Gastrocnemius medialis (tissue), 4 donors: ENCODE data around the gene LHX2.

Experiments used
- POLR2A ChIP-seq, 2 donors: fragments of 450-650 bp; IDR thresholded peaks; one replicate each; pipeline ENCODE4 v1.6.1; 2017; ENCODE audit warnings: antibody characterized with exemption in 2 of 2, mild to moderate bottlenecking in 2 of 2, moderate library complexity in 2 of 2
- TF ChIP-seq, protein P1 (sequence below), 5 experiments: fragments of 450-650 bp in 3 of 5; fragments of 200-600 bp in 2 of 5; sonication (generic) in 2 of 5; IDR thresholded peaks in 4 of 5; conservative IDR thresholded peaks in 1 of 5; 1 replicate in 4 of 5; 2 replicates in 1 of 5; pipeline ENCODE4 v1.5.1; 2016 to 2019; ENCODE audit warnings: antibody characterized with exemption in 5 of 5, mild to moderate bottlenecking in 3 of 5, moderate library complexity in 3 of 5

DNA sequence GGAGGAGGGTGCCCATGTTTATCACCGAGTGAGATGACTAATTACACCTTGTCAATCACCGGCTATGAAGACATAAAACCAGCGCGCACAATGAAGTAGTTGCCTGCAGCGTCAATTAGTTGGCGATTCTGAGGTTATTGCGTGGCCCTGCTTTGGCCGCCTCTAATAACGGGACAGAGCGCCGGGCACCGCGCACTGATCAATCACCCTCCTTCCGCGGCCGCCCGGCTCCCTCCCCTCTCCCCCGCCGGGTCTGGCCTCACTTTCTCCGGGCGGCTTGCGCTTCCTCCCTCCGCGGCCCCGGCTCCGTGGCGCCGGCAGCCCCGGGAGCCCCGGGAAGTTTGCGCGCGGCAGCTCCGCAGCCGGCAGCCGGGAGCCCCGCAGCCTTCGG is 3.3 kb upstream of the LHX2 start:
- TF ChIP-seq, protein P1, sequence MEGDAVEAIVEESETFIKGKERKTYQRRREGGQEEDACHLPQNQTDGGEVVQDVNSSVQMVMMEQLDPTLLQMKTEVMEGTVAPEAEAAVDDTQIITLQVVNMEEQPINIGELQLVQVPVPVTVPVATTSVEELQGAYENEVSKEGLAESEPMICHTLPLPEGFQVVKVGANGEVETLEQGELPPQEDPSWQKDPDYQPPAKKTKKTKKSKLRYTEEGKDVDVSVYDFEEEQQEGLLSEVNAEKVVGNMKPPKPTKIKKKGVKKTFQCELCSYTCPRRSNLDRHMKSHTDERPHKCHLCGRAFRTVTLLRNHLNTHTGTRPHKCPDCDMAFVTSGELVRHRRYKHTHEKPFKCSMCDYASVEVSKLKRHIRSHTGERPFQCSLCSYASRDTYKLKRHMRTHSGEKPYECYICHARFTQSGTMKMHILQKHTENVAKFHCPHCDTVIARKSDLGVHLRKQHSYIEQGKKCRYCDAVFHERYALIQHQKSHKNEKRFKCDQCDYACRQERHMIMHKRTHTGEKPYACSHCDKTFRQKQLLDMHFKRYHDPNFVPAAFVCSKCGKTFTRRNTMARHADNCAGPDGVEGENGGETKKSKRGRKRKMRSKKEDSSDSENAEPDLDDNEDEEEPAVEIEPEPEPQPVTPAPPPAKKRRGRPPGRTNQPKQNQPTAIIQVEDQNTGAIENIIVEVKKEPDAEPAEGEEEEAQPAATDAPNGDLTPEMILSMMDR (IDR thresholded peaks at IDR 0.05 in 4 of 5, conservative IDR thresholded peaks at IDR 0.05 in 1 of 5) = no peak
- no peak for TF ChIP-seq POLR2A (IDR thresholded peaks at IDR 0.05)
